GM21529 (cell line): ENCODE data around the gene ZNF185.

Experiments used
- ATAC-seq: cut with Tn5 transposase; IDR thresholded peaks from one replicate; pipeline ENCODE4 v1.9.1; 2021; ENCODE audit not compliant: unreplicated experiment

Gene ZNF185

DNA sequence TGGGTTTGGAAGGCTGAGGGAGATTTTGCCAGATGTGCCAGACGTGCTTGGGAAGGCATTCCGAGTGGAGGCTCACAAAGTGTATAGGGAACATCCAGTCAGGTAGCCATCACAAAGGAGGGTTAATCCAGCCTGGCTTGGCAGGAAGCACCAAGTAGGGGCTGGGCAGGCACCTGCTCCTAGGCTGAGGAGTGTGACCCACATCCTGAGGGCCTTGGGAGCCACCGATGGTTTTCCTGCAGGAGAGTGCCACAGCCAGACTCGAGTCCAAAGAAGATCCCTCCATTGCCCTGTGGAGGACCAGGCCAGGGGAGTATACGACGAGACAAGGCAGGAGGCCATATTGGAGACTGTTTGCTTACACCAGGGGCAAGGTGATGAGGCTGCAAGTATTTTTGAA, 48.8 kb downstream of the ZNF185 start:
- no peak for ATAC-seq
